Sciatic nerve (tissue), 2 donors: ENCODE data around the gene RRAD. TPM values are rescaled to one million over a fixed set of nuclear protein-coding genes. Genes with fewer than 3 reads are reported as not detected.
"Not testable (repeated sequence)": the region's sequence is repeated elsewhere in the genome, so short reads cannot be mapped to it uniquely, and the experiment has no call there.

Source experiments
- ATAC-seq: fragments of 200-7000 bp; cut with Tn5 transposase; one replicate; pipeline ENCODE4 v1.9.1; 2020; ENCODE audit warnings: mild to moderate bottlenecking, moderate library complexity
- DNase-seq: peaks from one replicate; pipeline ENCODE4 v3.0.0-alpha.2; 2020; ENCODE audit warnings: low spot score
- intact Hi-C: fragments of 100-400 bp; cut with DNase I; formaldehyde crosslinking; loops from one replicate; pipeline ENCODE4 v1.14.2; 2022
- total RNA-seq: library from RNA; stranded (reverse); fragmentation: NEBNext Ultra II Directional; extraction: Animal tissue kit (Norgen Biotek cat#: 25700); gene quantifications from one replicate; pipeline ENCODE4 v1.2.1, GENCODE V29; 2021
- donor health status: DM: no; HTN: no; CAD: no.
- donor health status: DM: no; HTN: no; CAD: no.

The RRAD gene
- total RNA-seq, 1 donor from 2014 or later: 6.2 TPM

DNA sequence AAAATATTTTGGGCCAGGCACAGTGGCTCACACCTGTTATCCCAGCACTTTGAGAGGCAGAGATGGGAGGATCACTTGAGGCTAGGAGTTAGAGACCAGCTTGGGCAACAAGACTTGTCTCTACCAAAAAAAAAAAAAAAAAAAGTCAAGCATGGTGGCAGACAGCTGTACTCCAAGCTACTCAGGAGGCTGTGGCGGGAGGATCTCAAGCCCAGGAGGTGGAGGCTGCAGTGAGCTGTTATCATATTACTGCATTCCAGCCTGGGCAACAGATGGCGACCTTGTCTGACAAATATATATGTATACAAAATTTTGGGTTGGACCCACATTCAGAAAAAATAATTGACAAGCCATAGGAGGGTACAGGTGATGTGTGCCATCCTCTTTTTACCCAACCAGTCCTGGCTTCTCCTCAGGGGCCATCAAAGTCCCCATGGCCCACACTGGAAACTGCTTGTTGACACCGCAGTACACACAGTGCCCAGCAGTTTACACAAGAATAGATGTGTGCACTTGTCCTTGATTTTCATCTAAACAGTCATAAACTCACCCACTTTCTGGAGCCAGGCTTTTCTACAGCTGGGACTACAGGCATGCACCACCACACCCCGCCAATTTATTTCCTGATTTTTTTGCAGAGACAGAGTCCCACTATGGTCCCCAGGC is 11.7 kb upstream of the RRAD start:
- DNase-seq: no peak
- ATAC-seq: no peak
- intact Hi-C loops: no loop called here

GRCh38 chr16:66936462-66936861 is 11.1 kb upstream of the RRAD start:
- DNase-seq (no peak), ATAC-seq (no peak)
- intact Hi-C loops: no loop called here

DNA sequence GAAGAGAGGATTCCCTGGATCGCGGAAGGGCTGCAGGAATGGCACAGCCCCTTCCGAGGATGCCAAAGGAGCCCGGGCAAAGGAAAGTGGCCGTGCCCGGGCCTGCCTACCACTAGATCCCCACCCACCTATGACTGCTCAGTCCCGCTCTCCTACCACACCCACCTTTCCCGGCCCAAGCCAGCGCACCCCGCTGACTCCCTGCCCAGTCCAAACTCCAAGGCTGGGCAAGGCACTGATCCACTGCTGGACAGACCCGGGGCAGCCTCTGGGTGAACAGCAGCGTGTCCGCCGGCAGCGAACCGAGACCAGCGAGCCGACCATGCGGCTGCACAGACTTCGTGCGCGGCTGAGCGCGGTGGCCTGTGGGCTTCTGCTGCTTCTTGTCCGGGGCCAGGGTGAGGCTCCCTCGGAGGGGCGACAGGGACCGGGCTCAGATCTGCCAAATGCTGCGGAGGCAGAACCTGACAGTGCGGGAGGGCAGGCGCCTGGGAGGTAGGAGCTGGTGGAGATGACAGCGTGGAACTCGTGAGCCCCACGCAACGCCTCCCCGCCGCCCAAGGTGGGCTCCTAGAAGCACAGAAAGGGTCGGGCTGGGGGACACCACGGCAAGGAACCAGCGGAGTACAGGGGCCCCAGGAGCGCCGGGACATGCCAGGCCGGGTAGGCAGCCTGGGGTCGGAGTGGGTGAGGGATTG is 10.1 kb upstream of the RRAD start, which contains the start of gene CES2:
Gene CES2 (plus strand): TSS at position 203 of the 698 bp plus-strand sequence. CDS start 120 bp downstream, at position 323.
- peak; percentile 50 for ATAC-seq
- no peak for DNase-seq
- intact Hi-C loops: no loop called here

DNA sequence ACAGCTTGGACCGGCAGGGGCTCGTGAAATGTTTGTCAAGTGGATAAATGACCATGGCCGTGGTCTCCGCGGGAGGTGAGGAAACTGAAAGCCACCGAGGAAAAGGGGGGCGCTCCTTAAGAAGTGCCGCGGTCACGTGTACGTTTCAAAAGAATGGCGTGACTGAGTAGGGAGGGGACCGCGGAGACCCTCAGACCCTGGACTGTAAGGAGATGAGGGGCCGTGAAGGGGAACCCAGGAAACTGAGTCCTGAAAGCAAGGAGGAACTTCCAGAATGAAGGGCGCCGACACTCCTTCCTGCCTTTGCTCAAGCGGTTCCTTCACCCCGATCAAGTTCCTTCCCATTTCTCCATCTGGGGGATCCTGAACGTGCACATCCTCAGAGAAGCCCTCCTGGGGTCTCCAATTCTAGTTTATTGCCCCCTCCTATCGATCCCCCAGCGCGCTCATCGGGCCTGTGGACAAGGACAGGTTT is 9.5 kb upstream of the RRAD start:
- DNase-seq, intact Hi-C loops, ATAC-seq: not testable (repeated sequence)

DNA sequence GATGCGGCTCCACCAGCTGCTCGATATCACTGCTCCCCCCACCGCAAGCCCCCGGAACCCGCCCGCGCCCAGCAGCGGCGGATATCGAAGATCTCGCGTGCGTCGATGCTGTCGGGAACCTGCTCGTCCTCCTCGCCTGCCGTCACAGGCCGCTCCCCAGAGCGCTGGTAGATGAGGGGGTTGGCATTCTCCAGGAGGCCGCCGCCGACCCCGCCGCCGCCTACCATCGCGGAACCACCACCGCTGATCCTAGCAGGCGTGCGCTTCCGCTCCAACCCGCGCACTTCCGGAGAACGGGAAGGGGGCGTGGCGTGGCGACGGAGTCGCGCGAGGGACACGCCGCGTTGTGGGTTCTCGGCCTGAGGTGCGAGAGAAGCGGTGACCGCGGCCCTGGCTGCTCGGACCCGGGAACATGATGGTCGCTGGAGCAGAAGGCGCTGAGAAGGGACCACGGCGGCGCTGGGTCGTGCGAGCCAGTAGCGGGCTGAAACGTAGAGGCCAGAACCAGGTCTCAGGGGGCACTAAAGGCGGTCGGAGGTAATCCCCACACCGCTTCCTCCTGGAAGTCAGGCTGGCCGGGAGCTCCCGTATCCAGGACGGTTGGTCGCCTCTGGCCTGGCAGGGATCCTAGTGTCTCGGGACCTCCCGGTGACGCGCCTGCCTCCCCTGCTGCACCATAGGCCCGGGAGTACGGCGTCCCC is 9.0 kb upstream of the RRAD start, which contains the start of gene CIAO2B:
Gene CIAO2B (minus strand): TSS at position 265 of the 701 bp plus-strand sequence. CDS start 38 bp downstream, at position 227.
- DNase-seq: peak; percentile 94
- peak; percentile 96 for ATAC-seq
- intact Hi-C loops: no loop called here

DNA sequence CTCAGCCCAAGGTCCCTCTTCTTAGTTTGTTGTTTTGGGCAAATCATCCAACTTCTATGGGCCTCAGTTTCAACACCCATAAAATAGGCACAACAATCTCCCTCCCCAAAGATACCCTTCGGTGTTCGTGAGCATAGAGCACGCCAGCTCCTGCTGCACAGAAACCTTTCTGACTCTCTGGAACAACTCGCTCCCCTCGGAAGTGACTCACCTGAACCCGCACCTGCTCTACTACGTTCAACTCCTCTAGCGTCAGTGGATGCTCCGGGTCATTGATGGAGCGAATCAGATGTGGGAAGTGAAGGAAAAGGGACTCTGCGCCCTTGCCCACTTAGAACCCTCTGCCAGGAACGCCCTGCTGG is 8.4 kb upstream of the RRAD start:
- ATAC-seq: peak; percentile 1
- intact Hi-C loops: no loop called here
- DNase-seq: no peak

DNA sequence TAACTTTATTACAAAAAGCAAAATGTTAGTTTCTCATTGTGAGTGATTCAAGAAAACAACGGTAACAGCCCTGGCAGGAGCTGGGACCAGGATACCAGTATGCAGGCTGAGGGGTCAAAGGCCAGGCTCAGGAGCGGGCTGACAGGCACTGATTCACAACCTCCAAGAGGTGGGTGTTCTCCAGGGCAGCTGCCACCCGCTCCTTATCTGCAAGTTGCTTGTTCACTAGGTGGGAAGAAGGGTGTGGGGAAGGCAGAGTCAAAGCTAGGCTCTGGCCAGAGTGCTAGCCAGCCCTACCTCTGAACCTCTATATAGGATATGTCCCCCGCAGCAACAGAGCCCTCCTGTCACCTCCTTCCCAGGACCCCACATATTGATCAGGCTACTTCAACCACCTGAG is 6.7 kb upstream of the RRAD start:
- intact Hi-C loops: no loop called here
- DNase-seq: no peak
- ATAC-seq: no peak

DNA sequence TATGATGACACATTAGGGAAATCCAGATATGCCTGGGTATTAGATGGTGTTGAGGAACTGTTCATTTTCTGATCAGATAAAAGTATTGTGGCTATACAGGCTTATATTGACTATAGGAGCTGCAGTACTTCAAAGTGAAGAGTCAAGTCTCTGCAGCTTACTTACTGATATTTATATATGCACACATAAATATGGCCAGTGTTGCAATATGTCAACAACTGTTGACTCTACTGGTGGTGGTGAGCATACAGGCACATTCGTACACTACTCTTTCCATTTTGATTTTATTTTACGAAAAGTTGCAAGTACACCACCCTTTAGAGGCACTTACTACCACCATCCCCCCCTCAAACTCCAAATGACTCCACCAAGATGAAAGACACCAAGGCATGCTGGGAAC is 6.3 kb upstream of the RRAD start:
- no peak for ATAC-seq
- DNase-seq: no peak
- intact Hi-C loops: no loop called here

DNA sequence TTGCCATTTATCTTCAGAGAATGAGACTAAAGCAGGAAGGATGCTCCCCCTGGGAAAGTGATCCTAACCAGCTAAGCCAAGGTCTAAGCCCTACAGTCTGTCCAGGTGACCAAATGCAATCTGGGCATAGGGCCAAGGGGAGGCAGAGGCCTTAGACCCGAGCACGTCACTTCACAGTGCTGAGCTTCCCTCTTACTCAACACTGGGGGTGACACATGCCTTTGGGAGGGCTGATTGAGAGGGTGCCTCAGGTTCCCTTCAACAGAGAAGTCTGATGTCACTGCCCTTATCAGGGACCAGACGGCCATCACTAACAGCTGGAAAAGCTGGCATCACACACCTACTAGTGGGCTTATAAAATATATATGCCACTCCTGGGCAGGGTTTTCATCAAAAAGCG is 4.9 kb upstream of the RRAD start:
- intact Hi-C loops: no loop called here
- ATAC-seq (no peak), DNase-seq (no peak)

DNA sequence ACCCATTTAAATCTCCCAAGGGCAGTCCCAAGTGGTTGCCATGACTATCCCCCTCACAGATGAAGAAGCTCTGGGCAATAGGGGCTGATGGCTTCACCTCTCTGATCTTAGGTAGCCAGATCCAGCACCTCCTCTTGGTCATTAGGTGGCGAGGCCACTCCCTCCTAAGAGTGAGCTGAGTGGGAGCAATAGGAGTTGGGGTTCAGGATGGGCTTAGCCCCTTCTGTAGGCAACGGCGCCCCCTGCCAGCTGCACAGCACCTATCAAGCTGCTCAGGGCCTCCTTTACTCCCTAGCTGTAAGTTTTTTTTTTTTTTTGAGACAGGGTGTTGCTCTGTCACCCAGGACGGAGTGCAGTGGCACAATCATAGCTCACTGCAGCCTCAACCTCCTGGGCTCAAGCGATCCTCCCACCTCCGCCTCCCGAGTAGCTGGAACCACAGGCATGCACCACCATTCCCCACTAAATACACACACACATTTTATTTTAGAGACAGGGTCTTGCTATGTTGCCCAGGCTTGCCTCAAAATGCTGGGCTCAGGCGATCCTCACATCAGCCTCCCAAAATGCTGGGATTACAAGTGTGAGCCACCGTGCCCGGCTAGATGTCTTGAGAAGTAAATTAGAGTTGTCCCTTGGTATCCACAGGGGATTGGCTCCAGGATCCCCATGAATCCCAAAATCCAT is 3.5 kb upstream of the RRAD start:
- intact Hi-C loops: no loop called here
- DNase-seq (no peak), ATAC-seq (no peak)

- intact Hi-C loops: no loop called here
Observed at GRCh38 chr16:66927918-66928649, 2.7 kb upstream of the RRAD start.

GRCh38 chr16:66926961-66927436 is 1.7 kb upstream of the RRAD start:
- intact Hi-C loops: no loop called here
- ATAC-seq: peak; percentile 2
- no peak for DNase-seq

More at GRCh38 chr16:66927918-66928649, 2.7 kb upstream of the RRAD start:
- ATAC-seq (no peak), DNase-seq (no peak)

- DNase-seq (no peak), ATAC-seq (peak; percentile 4)
- intact Hi-C loops: no loop called here
Observed at GRCh38 chr16:66926171-66926947, 1.0 kb upstream of the RRAD start.

DNA sequence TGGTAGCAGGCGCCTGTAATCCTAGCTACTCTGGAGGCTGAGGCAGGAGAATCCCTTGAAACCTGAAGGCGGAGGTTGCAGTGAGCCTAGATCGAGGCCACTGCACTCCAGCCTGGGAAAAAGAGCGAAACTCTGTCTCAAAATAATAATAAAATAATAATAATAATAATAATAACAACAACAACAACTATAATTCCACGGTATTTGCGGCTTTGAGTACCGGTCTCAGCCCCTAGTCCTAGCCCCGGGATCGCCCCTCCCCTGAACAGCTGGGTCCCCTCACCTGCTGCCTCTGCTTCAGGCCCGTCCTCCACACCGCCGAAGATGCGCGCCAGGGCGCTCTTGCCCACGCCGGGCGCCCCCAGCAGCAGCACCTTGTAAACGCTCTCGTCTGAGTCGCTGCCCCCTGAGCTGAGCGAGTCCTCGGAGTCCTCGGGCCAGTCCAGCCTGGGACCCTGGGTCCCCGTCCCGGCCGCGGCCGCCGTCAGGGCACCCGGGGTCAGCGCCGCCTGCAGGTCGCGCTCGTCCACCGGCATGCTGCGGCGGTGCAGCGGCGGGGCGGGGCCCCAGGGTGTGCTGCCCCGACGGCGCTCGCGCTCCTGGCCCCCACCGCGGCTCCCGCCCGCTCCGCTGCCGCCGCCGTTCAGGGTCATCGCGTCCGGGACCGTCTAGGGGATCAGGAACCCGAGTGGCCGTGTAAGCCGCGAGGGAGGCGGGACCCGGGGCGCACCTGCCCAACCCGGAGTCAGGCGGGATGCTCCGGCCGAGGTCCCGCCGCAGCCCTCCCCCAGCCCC is 611 bp downstream of the RRAD start:
- ATAC-seq: no peak
- intact Hi-C loops: no loop called here
- no peak for DNase-seq

DNA sequence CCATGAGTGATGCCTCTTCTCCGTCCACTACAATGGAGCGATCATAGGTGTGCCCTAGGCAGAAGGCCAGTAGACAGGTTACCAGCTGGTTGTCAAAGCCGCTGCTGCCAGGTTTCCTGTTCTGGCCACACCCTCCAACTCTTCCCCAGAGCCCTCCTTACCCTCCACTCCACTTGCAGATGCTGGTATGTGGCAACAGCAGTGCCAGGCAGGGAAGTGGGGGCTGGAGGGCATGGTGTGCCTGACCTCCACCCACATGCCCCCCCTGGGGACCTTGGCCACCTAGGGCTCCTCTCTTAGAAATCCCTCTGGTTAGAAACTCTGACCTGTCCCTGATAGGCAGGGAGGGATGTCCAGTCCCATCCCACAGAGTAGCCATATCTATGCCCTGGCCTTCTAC is 1.5 kb downstream of the RRAD start:
- ATAC-seq: no peak
- no peak for DNase-seq
- intact Hi-C loops: no loop called here

GRCh38 chr16:66923247-66923731 is 2.0 kb downstream of the RRAD start:
- intact Hi-C loops: no loop called here
- no peak for DNase-seq
- peak; percentile 26 for ATAC-seq
